ENCODE data around the gene ADGRV1. TPM values are rescaled to one million over a fixed set of nuclear protein-coding genes. Genes with fewer than 3 reads are reported as not detected.

ADGRV1 gene
- total RNA-seq, 1 experiment from 2014 or later: 6.8 TPM

DNA sequence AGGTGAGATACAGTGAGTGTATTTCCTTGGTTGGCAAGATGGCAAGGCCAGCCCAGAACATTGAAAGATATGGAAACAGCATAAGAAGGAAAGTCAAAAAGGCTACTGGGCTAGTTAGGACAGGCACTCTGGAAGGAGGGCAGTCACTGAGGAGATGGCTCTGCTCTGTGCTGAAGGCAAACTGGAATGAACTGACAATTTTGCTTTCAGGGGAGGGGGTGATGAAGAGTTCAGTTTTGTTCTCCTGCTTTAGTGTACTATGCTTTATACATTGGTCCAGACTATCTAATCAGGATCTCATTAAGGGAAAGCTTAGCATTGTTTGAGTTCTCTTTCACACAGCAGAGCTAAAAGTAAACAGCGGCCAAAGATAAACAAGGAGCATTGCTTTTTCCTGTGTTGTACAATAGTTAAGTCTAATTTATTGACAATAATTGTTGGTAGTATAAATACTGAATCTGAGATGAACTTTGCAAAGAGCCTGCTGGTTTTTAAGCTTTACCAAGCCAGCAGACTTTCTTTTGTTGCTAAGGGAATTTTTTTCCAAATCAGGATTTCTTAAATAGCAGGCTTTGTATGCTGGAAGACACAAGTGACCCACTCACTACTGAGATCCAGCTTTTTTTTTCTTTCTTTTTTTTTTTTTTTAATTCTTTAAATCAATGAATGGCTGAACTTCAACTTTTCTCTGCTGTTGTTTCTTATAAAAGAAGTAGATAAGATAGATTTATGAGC is 469.0 kb downstream of the ADGRV1 start:
- no peak for DNase-seq (ENCODE audit: low spot score)
- ChIA-PET CTCF (no interaction called here), POLR2A (ENCODE audit: low non-redundant PET) (no interaction called here)
- no TSS peak for BruUV-seq (replicated peaks)
- intact Hi-C loops (cut with micrococcal nuclease; ENCODE audit: unreplicated experiment): no loop called here
- Histone ChIP-seq H3K27me3 (replicated peaks; ENCODE audit: insufficient read depth, low read depth, low read length, poor library complexity) (no peaks in the 10 kb centered on the region), H3K4me1 (ENCODE audit: insufficient read depth, low read length, poor library complexity, severe bottlenecking) (peaks cover 30% of the 10 kb centered on the region), H3K4me3 (ENCODE audit: low read depth, low read length, poor library complexity, severe bottlenecking) (no peak overlapping the region), H3K9me3 (ENCODE audit: low read depth, low read length, poor library complexity, severe bottlenecking) (no peaks in the 10 kb centered on the region), H3K36me3 (ENCODE audit: insufficient read depth, low read length, poor library complexity, severe bottlenecking) (no peaks in the 10 kb centered on the region), H3K27ac (ENCODE audit: low read depth, low read length, poor library complexity, severe bottlenecking) (no peak overlapping the region)
- TF ChIP-seq, protein P1, sequence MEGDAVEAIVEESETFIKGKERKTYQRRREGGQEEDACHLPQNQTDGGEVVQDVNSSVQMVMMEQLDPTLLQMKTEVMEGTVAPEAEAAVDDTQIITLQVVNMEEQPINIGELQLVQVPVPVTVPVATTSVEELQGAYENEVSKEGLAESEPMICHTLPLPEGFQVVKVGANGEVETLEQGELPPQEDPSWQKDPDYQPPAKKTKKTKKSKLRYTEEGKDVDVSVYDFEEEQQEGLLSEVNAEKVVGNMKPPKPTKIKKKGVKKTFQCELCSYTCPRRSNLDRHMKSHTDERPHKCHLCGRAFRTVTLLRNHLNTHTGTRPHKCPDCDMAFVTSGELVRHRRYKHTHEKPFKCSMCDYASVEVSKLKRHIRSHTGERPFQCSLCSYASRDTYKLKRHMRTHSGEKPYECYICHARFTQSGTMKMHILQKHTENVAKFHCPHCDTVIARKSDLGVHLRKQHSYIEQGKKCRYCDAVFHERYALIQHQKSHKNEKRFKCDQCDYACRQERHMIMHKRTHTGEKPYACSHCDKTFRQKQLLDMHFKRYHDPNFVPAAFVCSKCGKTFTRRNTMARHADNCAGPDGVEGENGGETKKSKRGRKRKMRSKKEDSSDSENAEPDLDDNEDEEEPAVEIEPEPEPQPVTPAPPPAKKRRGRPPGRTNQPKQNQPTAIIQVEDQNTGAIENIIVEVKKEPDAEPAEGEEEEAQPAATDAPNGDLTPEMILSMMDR (conservative IDR thresholded peaks at IDR 0.05; ENCODE audit: low read depth, low read length): no peak
- TF ChIP-seq EZH2 (IDR thresholded peaks at IDR 0.05; ENCODE audit: borderline replicate concordance, low read depth, low read length, poor library complexity, severe bottlenecking): no peak

DNA sequence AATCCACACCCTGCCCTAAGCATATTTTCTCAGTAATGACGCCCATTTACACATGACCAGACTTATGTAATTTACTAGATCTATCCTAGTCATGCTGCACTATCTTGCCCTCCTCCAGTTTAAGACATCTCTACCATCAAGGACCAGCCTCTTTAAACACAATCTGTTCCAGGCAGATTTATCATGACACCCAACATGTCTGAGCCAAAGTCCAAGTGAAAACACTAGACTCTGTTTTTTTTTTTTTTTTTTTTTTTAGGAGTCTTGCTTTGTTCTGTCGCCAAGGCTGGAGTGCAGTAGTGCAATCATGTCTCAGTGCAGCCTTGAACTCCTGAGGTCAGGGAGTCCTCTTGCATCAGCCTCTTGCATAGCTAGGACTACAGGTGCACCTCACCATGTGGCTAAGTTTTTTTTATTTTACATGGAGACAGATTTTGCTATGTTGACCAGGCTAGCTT is 469.9 kb downstream of the ADGRV1 start:
- no TSS peak for BruUV-seq (replicated peaks)
- H3K27ac ChIP-seq (ENCODE audit: low read depth, low read length, poor library complexity, severe bottlenecking): no peak overlapping the region
- no peak overlapping the region for H3K4me3 ChIP-seq (ENCODE audit: low read depth, low read length, poor library complexity, severe bottlenecking)
- no peaks in the 10 kb centered on the region for H3K27me3 ChIP-seq (replicated peaks; ENCODE audit: insufficient read depth, low read depth, low read length, poor library complexity)
- no peaks in the 10 kb centered on the region for H3K9me3 ChIP-seq (ENCODE audit: low read depth, low read length, poor library complexity, severe bottlenecking)
- ChIA-PET POLR2A (ENCODE audit: low non-redundant PET) (no interaction called here), CTCF (no interaction called here)
- TF ChIP-seq EZH2 (IDR thresholded peaks at IDR 0.05; ENCODE audit: borderline replicate concordance, low read depth, low read length, poor library complexity, severe bottlenecking): no peak
- TF ChIP-seq, protein P1 (conservative IDR thresholded peaks at IDR 0.05; ENCODE audit: low read depth, low read length): no peak
- peaks cover 20% of the 10 kb centered on the region for H3K4me1 ChIP-seq (ENCODE audit: insufficient read depth, low read length, poor library complexity, severe bottlenecking)
- intact Hi-C loops (cut with micrococcal nuclease; ENCODE audit: unreplicated experiment): no loop called here
- no peak for DNase-seq (ENCODE audit: low spot score)
- no peaks in the 10 kb centered on the region for H3K36me3 ChIP-seq (ENCODE audit: insufficient read depth, low read length, poor library complexity, severe bottlenecking)

DNA sequence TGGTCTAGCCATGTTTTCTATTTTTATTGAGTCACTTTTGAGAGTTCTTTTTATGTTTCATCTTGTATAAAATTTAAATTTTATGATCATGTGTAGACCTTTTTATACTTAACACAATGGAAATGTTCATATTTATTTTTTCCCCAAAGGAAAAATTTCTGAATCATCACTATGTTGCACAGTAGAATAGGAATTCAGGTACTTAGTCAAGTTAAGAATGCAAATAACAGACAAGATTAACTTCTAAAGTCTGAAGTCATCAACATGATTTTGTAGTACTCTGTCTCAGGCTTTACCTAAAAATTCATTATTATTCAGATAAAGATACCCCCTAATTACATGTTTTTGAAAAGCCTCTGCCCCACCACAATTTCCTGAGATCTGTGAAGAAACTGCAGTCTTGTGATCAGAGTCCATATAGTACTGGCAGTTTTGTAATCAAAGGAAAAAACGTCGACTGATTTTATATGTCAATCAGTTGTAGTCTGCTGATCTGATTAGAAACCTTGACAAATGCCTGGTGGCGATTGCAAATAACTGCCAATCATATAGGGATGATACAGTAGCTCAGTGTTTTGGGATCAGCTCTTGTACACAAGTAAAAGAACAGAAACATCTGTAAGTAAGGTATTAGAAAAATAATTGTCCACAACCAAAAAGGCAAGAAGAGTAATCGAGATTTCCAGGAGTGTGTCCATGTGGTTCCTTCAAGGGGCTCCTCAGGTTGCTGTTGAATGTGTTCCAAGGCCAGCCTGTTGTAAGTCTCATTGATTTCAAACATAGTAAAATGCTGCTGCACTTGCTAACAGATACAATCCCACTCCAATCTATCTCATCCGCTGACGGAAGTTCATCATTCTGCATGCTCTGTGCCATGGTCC is 472.2 kb downstream of the ADGRV1 start:
- no peak for DNase-seq (ENCODE audit: low spot score)
- ChIA-PET POLR2A (ENCODE audit: low non-redundant PET) (no interaction called here), CTCF (no interaction called here)
- no peaks in the 10 kb centered on the region for H3K27me3 ChIP-seq (replicated peaks; ENCODE audit: insufficient read depth, low read depth, low read length, poor library complexity)
- no peak overlapping the region for H3K4me3 ChIP-seq (ENCODE audit: low read depth, low read length, poor library complexity, severe bottlenecking)
- intact Hi-C loops (cut with micrococcal nuclease; ENCODE audit: unreplicated experiment): no loop called here
- no peak for TF ChIP-seq EZH2 (IDR thresholded peaks at IDR 0.05; ENCODE audit: borderline replicate concordance, low read depth, low read length, poor library complexity, severe bottlenecking)
- TF ChIP-seq, protein P1 (conservative IDR thresholded peaks at IDR 0.05; ENCODE audit: low read depth, low read length): no peak
- BruUV-seq (replicated peaks): no TSS peak
- no peaks in the 10 kb centered on the region for H3K36me3 ChIP-seq (ENCODE audit: insufficient read depth, low read length, poor library complexity, severe bottlenecking)
- H3K9me3 ChIP-seq (ENCODE audit: low read depth, low read length, poor library complexity, severe bottlenecking): no peaks in the 10 kb centered on the region
- no peaks in the 10 kb centered on the region for H3K4me1 ChIP-seq (ENCODE audit: insufficient read depth, low read length, poor library complexity, severe bottlenecking)
- H3K27ac ChIP-seq (ENCODE audit: low read depth, low read length, poor library complexity, severe bottlenecking): no peak overlapping the region

Data from A673 (cell line).